Heart right ventricle (tissue), 16 donors: ENCODE results near the gene B3GNT5. TPM values are rescaled to one million over a fixed set of nuclear protein-coding genes. Genes with fewer than 3 reads are reported as not detected.

Experiments
- ATAC-seq, 8 donors: fragments of 200-7000 bp; cut with Tn5 transposase; one replicate each; pipeline ENCODE4 v1.9.1; 2020; ENCODE audit warnings: mild to moderate bottlenecking in 8 of 8, moderate library complexity in 8 of 8, moderate number of reproducible peaks in 1 of 8
- DNase-seq, 2 donors: peaks; one replicate each; pipeline ENCODE4 v3.0.0-alpha.2; 2020
- H3K27ac ChIP-seq, 10 donors: fragments of 200-600 bp; sonication (generic) in 2 of 10; one replicate each; pipeline versions ENCODE4 v1.5.0 to v1.8.0; 2020 to 2022; ENCODE audit warnings: mild to moderate bottlenecking in 3 of 10
- H3K27me3 ChIP-seq, 7 donors: fragments of 200-600 bp; one replicate each; pipeline ENCODE4 v1.8.0; 2021 to 2022; ENCODE audit warnings: mild to moderate bottlenecking in 2 of 7
- H3K36me3 ChIP-seq, 9 donors: fragments of 200-600 bp; sonication (generic) in 1 of 9; one replicate each; pipeline versions ENCODE4 v1.5.0 to v1.8.0; 2020 to 2022; ENCODE audit warnings: mild to moderate bottlenecking in 2 of 9
- H3K4me1 ChIP-seq, 9 donors: fragments of 200-600 bp; sonication (generic) in 1 of 9; one replicate each; pipeline versions ENCODE4 v1.5.0 to v1.8.0; 2020 to 2022; ENCODE audit warnings: mild to moderate bottlenecking in 4 of 9
- H3K4me3 ChIP-seq, 10 donors: fragments of 200-600 bp; sonication (generic) in 2 of 10; one replicate each; pipeline versions ENCODE4 v1.5.0 to v1.8.0; 2020 to 2022; ENCODE audit warnings: mild to moderate bottlenecking in 7 of 10, moderate library complexity in 2 of 10
- H3K9me3 ChIP-seq, 11 donors: fragments of 200-600 bp in 10 of 11; sonication (generic) in 2 of 11; one replicate each; pipeline versions ENCODE4 v1.5.0 to v1.8.0; 2013 to 2022; ENCODE audit warnings: mild to moderate bottlenecking in 2 of 11, control low read depth in 1 of 11, moderate library complexity in 1 of 11
- CTCF ChIP-seq, 9 donors: fragments of 200-600 bp; sonication (generic) in 2 of 9; IDR thresholded peaks; one replicate each; pipeline versions ENCODE4 v1.5.0 to v1.8.0; 2021 to 2022; ENCODE audit warnings: antibody characterized with exemption in 9 of 9, mild to moderate bottlenecking in 5 of 9, moderate library complexity in 1 of 9
- WGBS, 2 donors: extraction: QIAGEN DNeasy Blood & Tissue Kit; methylation state at CpG; one replicate each; pipeline ENCODE4 v1.1.7; 2013; ENCODE audit warnings: inconsistent platforms in 1 of 2; 5-methylcytosine and 5-hydroxymethylcytosine counted together
- intact Hi-C, 10 donors: fragments of 100-400 bp; cut with DNase I; formaldehyde crosslinking; loops; one replicate each; pipeline versions ENCODE4 v1.11.1 to v1.14.2; 2022
- polyA plus RNA-seq, 2 donors: library from polyadenylated mRNA; stranded (reverse); fragments of 200-250 nt; gene quantifications; one replicate each; pipeline ENCODE4 v1.2.3, GENCODE V29; 2013
- total RNA-seq, 10 donors: library from RNA; stranded (reverse); fragmentation: NEBNext Ultra II Directional in 3 of 10; extraction: Animal tissue kit (Norgen Biotek cat#: 25700) in 3 of 10; gene quantifications; one replicate each; pipeline versions ENCODE4 v1.2.1 to v1.2.4, GENCODE V29; 2021 to 2023
- donor health status: Arrhythmogenic right ventricular cardiomyopathy.
- donor health status: ischemic (EF 13 %, LVEDD 7.1; RV severe dilation, severe dysfunction).
- donor health status: healthy with polysubstance abuse.
- donor health status: DM: no; HTN: yes; CAD: no.
- donor health status: DM: no; HTN: no; CAD: no.
- donor health status: ischemic (EF 25% LVEDD 6.9; RV normal size, moderate dysfunction).
- donor health status: ischemic (EF 25% LVEDD 5.7; RV mildly dilated, moderate dysfunction).
- donor health status: healthy.
- donor health status: DM: yes; HTN: yes; CAD: no.
- donor health status: Ischemic cardiomyopathy.
- donor health status: ischemic (EF 35%, LVEDD 5.7; RV mildly dilated, moderate dysfunction).
- donor health status: nonischemic (EF 11% LVEDD 7.7; RV severe dilation, severe dysfunction).
- donor health status: DM: yes; HTN: yes; CAD: no.
- donor health status: PGD.
- donor health status: ischemic (EF 29% LVEDD 5.4; RV normal size, mild dysfunction).
- donor health status: nonischemic (EF 23%, LVEDD 6.1; RV moderate dilation, normal function).

B3GNT5 gene
- total and polyA plus RNA-seq, 12 donors, result 1.7 to 9.0 (median 4.6) TPM

DNA sequence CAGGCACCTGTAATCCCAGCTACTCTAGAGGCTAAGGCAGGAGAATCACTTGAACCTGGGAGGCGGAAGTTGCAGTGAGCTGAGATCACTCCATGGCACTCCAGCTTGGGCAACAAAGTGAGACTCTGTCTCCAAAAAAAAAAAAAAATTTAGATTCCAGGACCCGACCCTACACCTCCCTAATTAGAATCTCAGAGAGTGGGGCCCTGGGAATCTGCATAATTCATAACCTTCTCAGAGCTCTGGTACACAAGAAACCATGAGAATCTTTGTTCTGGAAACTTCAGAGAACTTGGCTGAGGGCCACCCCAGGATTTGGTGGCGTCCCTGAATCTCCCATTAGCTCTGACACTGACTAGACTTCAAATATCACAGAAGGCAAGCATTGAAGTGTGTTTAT lies 31.5 kb downstream of the B3GNT5 start:
- Histone ChIP-seq H3K9me3 (no peaks in the 10 kb centered on the region), H3K4me1 (peaks cover 0 to 33% (median 17%) of the 10 kb centered on the region in 9 donors), H3K27me3 (no peaks in the 10 kb centered on the region), H3K27ac (peak overlapping the region in 5 of 10 donors; percentile 68 to 83 (median 77)), H3K4me3 (no peak overlapping the region), H3K36me3 (no peaks in the 10 kb centered on the region)
- ATAC-seq (no peak), DNase-seq (no peak)
- WGBS, 2 donors, result 82 to 83% methylated on average over 3 of the region's 3 CpGs
- no peak for TF ChIP-seq CTCF (IDR thresholded peaks at IDR 0.05)
- intact Hi-C loops, result no loop called here

- TF ChIP-seq CTCF (IDR thresholded peaks at IDR 0.05), result no peak
- Histone ChIP-seq H3K36me3 (no peaks in the 10 kb centered on the region), H3K27ac (peak overlapping the region in 9 of 10 donors; percentile 63 to 83 (median 70)), H3K27me3 (no peaks in the 10 kb centered on the region), H3K4me1 (peaks cover 0 to 33% (median 17%) of the 10 kb centered on the region in 9 donors), H3K9me3 (no peaks in the 10 kb centered on the region), H3K4me3 (peak overlapping the region in 2 of 10 donors; percentile 2 to 9)
- intact Hi-C loops, result loop anchor here in 1 of 10 donors (5.0 kb wide), 1 partner anchor 33 kb away; the partner anchor contains the start of gene B3GNT5
- whole genome bisulfite sequencing, 2 donors, result 51 to 70% methylated on average over 1 of the region's 1 CpG
- ATAC-seq (peak in 3 of 8 donors; percentile 9 to 27 (median 26)), DNase-seq (no peak)
Observed at GRCh38 chr3:183285318-183285717, 32.3 kb downstream of the B3GNT5 start.

DNA sequence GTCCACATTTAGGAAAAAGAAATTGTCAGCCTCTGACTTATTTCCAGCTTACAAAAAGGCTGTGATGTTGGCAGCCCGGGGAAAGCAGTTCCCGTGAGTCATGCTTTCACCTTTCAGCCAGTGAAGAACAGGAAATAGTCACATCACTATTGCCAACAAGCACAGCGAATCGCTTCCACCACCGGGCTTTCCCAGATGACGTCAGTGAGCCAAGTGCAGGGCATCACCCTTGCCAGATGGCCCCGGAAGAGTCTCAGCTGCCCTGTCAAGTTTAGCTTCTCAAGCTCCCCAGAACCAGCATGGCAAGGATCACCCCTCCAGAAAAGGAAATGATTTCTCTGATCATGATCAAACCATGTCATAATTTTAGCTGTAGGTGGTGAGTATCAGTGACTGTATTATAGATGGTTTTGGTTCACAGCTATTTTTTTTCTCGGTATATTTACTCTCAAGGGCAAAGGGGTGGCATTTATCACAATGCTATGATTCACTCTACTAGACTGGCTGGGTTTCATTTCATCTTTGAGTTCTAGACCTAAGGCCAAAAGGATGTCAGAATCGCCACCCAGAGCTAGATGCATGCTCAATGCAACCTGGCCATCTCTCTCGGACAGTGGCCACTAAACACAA lies 32.9 kb downstream of the B3GNT5 start:
- Histone ChIP-seq H3K4me3 (peak overlapping the region in 2 of 10 donors; percentile 2 to 9), H3K27me3 (no peaks in the 10 kb centered on the region), H3K4me1 (peaks cover 0 to 33% (median 17%) of the 10 kb centered on the region in 9 donors), H3K36me3 (no peaks in the 10 kb centered on the region), H3K9me3 (no peaks in the 10 kb centered on the region), H3K27ac (peak overlapping the region; percentile 42 to 83 (median 69))
- WGBS, 2 donors, result 25 to 45% methylated on average over 10 of the region's 10 CpGs
- peak; percentile 84 to 98 (median 94) for ATAC-seq
- TF ChIP-seq CTCF (IDR thresholded peaks at IDR 0.05), result no peak
- peak; percentile 67 to 88 for DNase-seq
- intact Hi-C loops, result loop anchor here in 1 of 10 donors (5.0 kb wide), 1 partner anchor 34 kb away; the partner anchor contains the start of gene B3GNT5

- Histone ChIP-seq H3K27me3 (no peaks in the 10 kb centered on the region), H3K4me1 (peaks cover 0 to 33% (median 17%) of the 10 kb centered on the region in 9 donors), H3K4me3 (no peak overlapping the region), H3K36me3 (no peaks in the 10 kb centered on the region), H3K27ac (peak overlapping the region in 4 of 10 donors; percentile 44 to 83 (median 75)), H3K9me3 (no peaks in the 10 kb centered on the region)
- no peak for TF ChIP-seq CTCF (IDR thresholded peaks at IDR 0.05)
- DNase-seq, result no peak
- ATAC-seq, result peak in 7 of 8 donors; percentile 39 to 72 (median 50)
- intact Hi-C loops, result loop anchor here in 1 of 10 donors (5.0 kb wide), 1 partner anchor 35 kb away; the partner anchor contains the start of gene B3GNT5
- WGBS, 2 donors, result 60 to 72% methylated on average over 9 of the region's 9 CpGs
Observed at GRCh38 chr3:183287301-183287971, 34.4 kb downstream of the B3GNT5 start.
